ENCODE results near the gene RPLP2.

Gene RPLP2

GRCh38 chr11:778976-779954 is 30.5 kb upstream of the RPLP2 start:
- Mint-ChIP-seq H3K36me3 (ENCODE audit: insufficient read depth) (peaks cover 13% of the 10 kb centered on the region), H3K27me3 (no peaks in the 10 kb centered on the region), H3K9me3 (no peaks in the 10 kb centered on the region), H3K4me1 (ENCODE audit: low read depth in 2 of 2) (peaks cover 20 to 21% of the 10 kb centered on the region in 2 donors), H3K4me3 (peak overlapping the region; percentile 41 to 57), H3K27ac (peak overlapping the region in 1 of 2 donors; percentile 55)
- ATAC-seq (replicated peaks) (no peak), DNase-seq (no peak)

- Mint-ChIP-seq H3K27ac (no peak overlapping the region), H3K27me3 (no peaks in the 10 kb centered on the region), H3K4me1 (ENCODE audit: low read depth in 2 of 2) (peaks cover 16 to 18% of the 10 kb centered on the region in 2 donors), H3K36me3 (ENCODE audit: insufficient read depth) (peaks cover 13% of the 10 kb centered on the region), H3K4me3 (no peak overlapping the region), H3K9me3 (no peaks in the 10 kb centered on the region)
- ATAC-seq (replicated peaks), result no peak
- DNase-seq, result no peak
Measured at GRCh38 chr11:779955-780532, 29.7 kb upstream of the RPLP2 start.

GRCh38 chr11:782264-783174 is 27.2 kb upstream of the RPLP2 start:
- Mint-ChIP-seq H3K36me3 (ENCODE audit: insufficient read depth) (no peaks in the 10 kb centered on the region), H3K9me3 (no peaks in the 10 kb centered on the region), H3K27me3 (no peaks in the 10 kb centered on the region), H3K4me3 (no peak overlapping the region), H3K4me1 (ENCODE audit: low read depth in 2 of 2) (peaks cover 5 to 12% of the 10 kb centered on the region in 2 donors), H3K27ac (no peak overlapping the region)
- ATAC-seq (replicated peaks) (no peak), DNase-seq (no peak)

GRCh38 chr11:783581-784015 is 26.2 kb upstream of the RPLP2 start:
- peak; percentile 62 for ATAC-seq (replicated peaks)
- peaks cover 0 to 3% of the 10 kb centered on the region in 2 donors for H3K27me3 Mint-ChIP-seq
- no peak for DNase-seq
- no peak overlapping the region for H3K27ac Mint-ChIP-seq
- no peaks in the 10 kb centered on the region for H3K9me3 Mint-ChIP-seq
- H3K4me3 Mint-ChIP-seq, result no peak overlapping the region
- no peaks in the 10 kb centered on the region for H3K36me3 Mint-ChIP-seq (ENCODE audit: insufficient read depth)
- peaks cover 5 to 12% of the 10 kb centered on the region in 2 donors for H3K4me1 Mint-ChIP-seq (ENCODE audit: low read depth in 2 of 2)

- DNase-seq (no peak), ATAC-seq (replicated peaks) (no peak)
- peaks cover 3% of the 10 kb centered on the region for H3K36me3 Mint-ChIP-seq (ENCODE audit: insufficient read depth)
- peaks cover 0 to 6% of the 10 kb centered on the region in 2 donors for H3K27me3 Mint-ChIP-seq
- peaks cover 5 to 8% of the 10 kb centered on the region in 2 donors for H3K4me1 Mint-ChIP-seq (ENCODE audit: low read depth in 2 of 2)
- H3K4me3 Mint-ChIP-seq, result no peak overlapping the region
- H3K9me3 Mint-ChIP-seq, result no peaks in the 10 kb centered on the region
- no peak overlapping the region for H3K27ac Mint-ChIP-seq
Measured at GRCh38 chr11:786235-787083, 23.3 kb upstream of the RPLP2 start.

- H3K27ac Mint-ChIP-seq, result no peak overlapping the region
- DNase-seq, result no peak
- peaks cover 5 to 8% of the 10 kb centered on the region in 2 donors for H3K4me1 Mint-ChIP-seq (ENCODE audit: low read depth in 2 of 2)
- no peaks in the 10 kb centered on the region for H3K9me3 Mint-ChIP-seq
- peaks cover 0 to 6% of the 10 kb centered on the region in 2 donors for H3K27me3 Mint-ChIP-seq
- H3K36me3 Mint-ChIP-seq (ENCODE audit: insufficient read depth), result peaks cover 3% of the 10 kb centered on the region
- H3K4me3 Mint-ChIP-seq, result no peak overlapping the region
- no peak for ATAC-seq (replicated peaks)
Measured at GRCh38 chr11:787084-787675, 22.6 kb upstream of the RPLP2 start.

GRCh38 chr11:788009-788640 is 21.6 kb upstream of the RPLP2 start:
- Mint-ChIP-seq H3K9me3 (no peaks in the 10 kb centered on the region), H3K4me3 (no peak overlapping the region), H3K4me1 (ENCODE audit: low read depth in 2 of 2) (peaks cover 5 to 8% of the 10 kb centered on the region in 2 donors), H3K27ac (no peak overlapping the region), H3K27me3 (peaks cover 0 to 6% of the 10 kb centered on the region in 2 donors), H3K36me3 (ENCODE audit: insufficient read depth) (peaks cover 3% of the 10 kb centered on the region)
- no peak for DNase-seq
- no peak for ATAC-seq (replicated peaks)

GRCh38 chr11:788953-789940 is 20.5 kb upstream of the RPLP2 start:
- ATAC-seq (replicated peaks) (no peak), DNase-seq (no peak)
- Mint-ChIP-seq H3K4me1 (ENCODE audit: low read depth in 2 of 2) (peaks cover 0 to 4% of the 10 kb centered on the region in 2 donors), H3K4me3 (peak overlapping the region; percentile 13 to 21), H3K27me3 (peaks cover 0 to 6% of the 10 kb centered on the region in 2 donors), H3K27ac (no peak overlapping the region), H3K36me3 (ENCODE audit: insufficient read depth) (peaks cover 3% of the 10 kb centered on the region), H3K9me3 (no peaks in the 10 kb centered on the region)

- H3K4me3 Mint-ChIP-seq, result peak within 1 kb of the TSS in 1 of 2 donors; percentile 13
- peak; percentile 61 for ATAC-seq (replicated peaks)
- DNase-seq, result no peak
- peaks cover 4% of the 10 kb centered on the region for H3K36me3 Mint-ChIP-seq (ENCODE audit: insufficient read depth)
- H3K9me3 Mint-ChIP-seq, result no peaks in the 10 kb centered on the region
- peak within 1 kb of the TSS in 1 of 2 donors; percentile 62 for H3K27ac Mint-ChIP-seq
- peaks cover 0 to 6% of the 10 kb centered on the region in 2 donors for H3K27me3 Mint-ChIP-seq
- peaks cover 0 to 4% of the 10 kb centered on the region in 2 donors for H3K4me1 Mint-ChIP-seq (ENCODE audit: low read depth in 2 of 2)
Measured at GRCh38 chr11:789943-790342, 19.8 kb upstream of the RPLP2 start, which contains the start of gene CEND1. TSS of gene CEND1 (minus strand) at chr11:790090. CDS start at chr11:788576, 1,514 bp downstream.

GRCh38 chr11:790721-791564 is 18.8 kb upstream of the RPLP2 start:
- ATAC-seq (replicated peaks) (no peak), DNase-seq (no peak)
- Mint-ChIP-seq H3K9me3 (no peaks in the 10 kb centered on the region), H3K36me3 (ENCODE audit: insufficient read depth) (peaks cover 13% of the 10 kb centered on the region), H3K4me3 (no peak overlapping the region), H3K4me1 (ENCODE audit: low read depth in 2 of 2) (peaks cover 2 to 3% of the 10 kb centered on the region in 2 donors), H3K27ac (peak overlapping the region in 1 of 2 donors; percentile 62), H3K27me3 (peaks cover 0 to 6% of the 10 kb centered on the region in 2 donors)
